ENCODE results near the gene SLC9A4.

SLC9A4 gene

GRCh38 chr2:102473020-102473419, at the start of gene SLC9A4:
Gene SLC9A4, plus strand, starts transcription at chr2:102473226. Its CDS starts 534 bp downstream, at chr2:102473760.
- no peak within 1 kb of the TSS for H3K4me3 ChIP-seq (ENCODE audit: low read depth, low read length)

GRCh38 chr2:102423368-102423767, 49.7 kb upstream of the SLC9A4 start:
- no peak overlapping the region for H3K4me3 ChIP-seq (ENCODE audit: low read depth, low read length)

GRCh38 chr2:102424754-102425153, 48.3 kb upstream of the SLC9A4 start:
- no peak overlapping the region for H3K4me3 ChIP-seq (ENCODE audit: low read depth, low read length)

GRCh38 chr2:102425441-102426132, 47.4 kb upstream of the SLC9A4 start:
- no peak overlapping the region for H3K4me3 ChIP-seq (ENCODE audit: low read depth, low read length)

GRCh38 chr2:102427249-102427648, 45.8 kb upstream of the SLC9A4 start:
- H3K4me3 ChIP-seq (ENCODE audit: low read depth, low read length) = no peak overlapping the region

GRCh38 chr2:102428573-102428972, 44.5 kb upstream of the SLC9A4 start:
- H3K4me3 ChIP-seq (ENCODE audit: low read depth, low read length) = no peak overlapping the region

- no peak overlapping the region for H3K4me3 ChIP-seq (ENCODE audit: low read depth, low read length)
These were observed 40.6 kb upstream of the SLC9A4 start for GRCh38 chr2:102432386-102432785.

GRCh38 chr2:102433973-102434654, 38.9 kb upstream of the SLC9A4 start:
- no peak overlapping the region for H3K4me3 ChIP-seq (ENCODE audit: low read depth, low read length)

- H3K4me3 ChIP-seq (ENCODE audit: low read depth, low read length) = no peak overlapping the region
These were observed 38.2 kb upstream of the SLC9A4 start for GRCh38 chr2:102434655-102435381.

GRCh38 chr2:102435741-102436140, 37.3 kb upstream of the SLC9A4 start:
- H3K4me3 ChIP-seq (ENCODE audit: low read depth, low read length) = no peak overlapping the region

GRCh38 chr2:102436323-102436722, 36.7 kb upstream of the SLC9A4 start:
- no peak overlapping the region for H3K4me3 ChIP-seq (ENCODE audit: low read depth, low read length)

GRCh38 chr2:102437122-102437521, 35.9 kb upstream of the SLC9A4 start:
- H3K4me3 ChIP-seq (ENCODE audit: low read depth, low read length) = no peak overlapping the region

GRCh38 chr2:102438111-102438510, 34.9 kb upstream of the SLC9A4 start:
- no peak overlapping the region for H3K4me3 ChIP-seq (ENCODE audit: low read depth, low read length)

- no peak overlapping the region for H3K4me3 ChIP-seq (ENCODE audit: low read depth, low read length)
These were observed 34.4 kb upstream of the SLC9A4 start for GRCh38 chr2:102438578-102438977.

- no peak overlapping the region for H3K4me3 ChIP-seq (ENCODE audit: low read depth, low read length)
These were observed 33.8 kb upstream of the SLC9A4 start for GRCh38 chr2:102439065-102439695.

- H3K4me3 ChIP-seq (ENCODE audit: low read depth, low read length) = no peak overlapping the region
These were observed 29.8 kb upstream of the SLC9A4 start for GRCh38 chr2:102442967-102443828.

GRCh38 chr2:102444233-102444632, 28.8 kb upstream of the SLC9A4 start:
- no peak overlapping the region for H3K4me3 ChIP-seq (ENCODE audit: low read depth, low read length)

GRCh38 chr2:102446936-102447335, 26.1 kb upstream of the SLC9A4 start:
- no peak overlapping the region for H3K4me3 ChIP-seq (ENCODE audit: low read depth, low read length)

GRCh38 chr2:102449370-102449974, 23.6 kb upstream of the SLC9A4 start:
- no peak overlapping the region for H3K4me3 ChIP-seq (ENCODE audit: low read depth, low read length)

GRCh38 chr2:102451968-102452367, 21.1 kb upstream of the SLC9A4 start:
- no peak overlapping the region for H3K4me3 ChIP-seq (ENCODE audit: low read depth, low read length)
